NOMO-1 (cell line): ENCODE results near the gene TMEM214.

Experiments
- DNase-seq, 2 experiments: peaks; one replicate each; lab custom pipeline; 2025; ENCODE audit not compliant: unreplicated experiment in 2 of 2; lab: John Stamatoyannopoulos, UW

TMEM214 gene

GRCh38 chr2:27032495-27033252 is at the start of gene TMEM214:
Gene TMEM214 (plus strand): TSS chr2:27032965. CDS start chr2:27033016, 51 bp downstream.
- peak; percentile 57 to 85 for DNase-seq

- DNase-seq, result no peak
Observed at GRCh38 chr2:26983746-26984145, 49.0 kb upstream of the TMEM214 start.

GRCh38 chr2:26985807-26986206 is 47.0 kb upstream of the TMEM214 start:
- no peak for DNase-seq

GRCh38 chr2:26986576-26986975 is 46.2 kb upstream of the TMEM214 start:
- no peak for DNase-seq

GRCh38 chr2:26988058-26988860 is 44.5 kb upstream of the TMEM214 start:
- no peak for DNase-seq

- DNase-seq, result no peak
Observed at GRCh38 chr2:26989156-26989555, 43.6 kb upstream of the TMEM214 start.

GRCh38 chr2:26991717-26992116 is 41.0 kb upstream of the TMEM214 start:
- DNase-seq, result no peak

GRCh38 chr2:26993768-26994167 is 39.0 kb upstream of the TMEM214 start:
- peak in 1 of 2 experiments; percentile 12 for DNase-seq

GRCh38 chr2:26994983-26995382 is 37.8 kb upstream of the TMEM214 start:
- DNase-seq, result no peak

GRCh38 chr2:26997394-26997793 is 35.4 kb upstream of the TMEM214 start:
- no peak for DNase-seq

- no peak for DNase-seq
Observed at GRCh38 chr2:26998323-26998722, 34.4 kb upstream of the TMEM214 start.

- peak; percentile 24 to 54 for DNase-seq
Observed at GRCh38 chr2:27000228-27000627, 32.5 kb upstream of the TMEM214 start.

GRCh38 chr2:27000995-27001394 is 31.8 kb upstream of the TMEM214 start:
- no peak for DNase-seq

GRCh38 chr2:27001950-27002349 is 30.8 kb upstream of the TMEM214 start:
- DNase-seq, result no peak

- no peak for DNase-seq
Observed at GRCh38 chr2:27003007-27003406, 29.8 kb upstream of the TMEM214 start.

GRCh38 chr2:27003857-27004256 is 28.9 kb upstream of the TMEM214 start:
- DNase-seq, result peak; percentile 24 to 40

- DNase-seq, result no peak
Observed at GRCh38 chr2:27006602-27007415, 26.0 kb upstream of the TMEM214 start.

- DNase-seq, result no peak
Observed at GRCh38 chr2:27007416-27008374, 25.1 kb upstream of the TMEM214 start.

- DNase-seq, result no peak
Observed at GRCh38 chr2:27008678-27009077, 24.1 kb upstream of the TMEM214 start.

- DNase-seq, result no peak
Observed at GRCh38 chr2:27009083-27009482, 23.7 kb upstream of the TMEM214 start.
